Prostate gland (tissue), 2 donors: ENCODE results near the gene TTYH3. TPM values are rescaled to one million over a fixed set of nuclear protein-coding genes. Genes with fewer than 3 reads are reported as not detected.
"Not testable (repeated sequence)": the region's sequence is repeated elsewhere in the genome, so short reads cannot be mapped to it uniquely, and the experiment has no call there.

Source experiments
- DNase-seq: peaks from one replicate; pipeline ENCODE4 v3.0.0-alpha.2; 2019; ENCODE audit warnings: low spot score
- H3K27ac ChIP-seq, 2 donors: fragments of 200-600 bp; sonication (generic); 2 replicates each; pipeline ENCODE4 v1.5.1; 2017 to 2019
- H3K27me3 ChIP-seq: fragments of 200-600 bp; sonication (generic); replicated peaks from 2 replicates; pipeline ENCODE4 v1.5.1; 2019; ENCODE audit not compliant: insufficient read depth
- H3K36me3 ChIP-seq, 2 donors: fragments of 200-600 bp; sonication (generic); 1 replicate in 1 of 2; 2 replicates in 1 of 2; pipeline versions ENCODE4 v1.5.1 to v1.8.1; 2017 to 2019
- H3K4me1 ChIP-seq: fragments of 200-600 bp; sonication (generic); replicated peaks from 2 replicates; pipeline ENCODE4 v1.5.1; 2019
- H3K4me3 ChIP-seq, 2 donors: fragments of 200-600 bp; sonication (generic); 2 replicates each; pipeline ENCODE4 v1.5.1; 2017 to 2019
- H3K9me3 ChIP-seq: fragments of 200-600 bp; sonication (generic); 2 replicates; pipeline ENCODE4 v1.5.1; 2017
- CTCF ChIP-seq, 4 experiments: fragments of 200-600 bp in 2 of 4; fragments of 450-650 bp in 2 of 4; sonication (generic) in 2 of 4; IDR thresholded peaks; 1 replicate in 3 of 4; 2 replicates in 1 of 4; pipeline ENCODE4 v1.5.1; 2016 to 2019; ENCODE audit warnings: antibody characterized with exemption in 4 of 4, mild to moderate bottlenecking in 2 of 4, moderate library complexity in 2 of 4
- POLR2A ChIP-seq: fragments of 450-650 bp; IDR thresholded peaks from one replicate; pipeline ENCODE4 v1.6.1; 2016; ENCODE audit warnings: antibody characterized with exemption, mild to moderate bottlenecking
- POLR2AphosphoS5 ChIP-seq: sonication (generic); formaldehyde crosslinking; IDR thresholded peaks from one replicate; pipeline ENCODE4 v1.6.1; 2017; ENCODE audit warnings: antibody characterized with exemption
- WGBS: methylation state at CpG from one replicate; pipeline ENCODE4 v1.1.5; 2018; 5-methylcytosine and 5-hydroxymethylcytosine counted together
- intact Hi-C: fragments of 100-400 bp; cut with DNase I; formaldehyde crosslinking; loops from one replicate; pipeline ENCODE4 v1.14.2; 2022
- total RNA-seq, 2 donors: library from RNA; depleted of rRNA; stranded (reverse); fragments of >200 nt; gene quantifications; one replicate each; pipeline ENCODE4 v1.1.0, GENCODE V29; 2016

TTYH3 gene
- total RNA-seq, 2 donors from 2014 or later, result 30.1 to 76.2 TPM

GRCh38 chr7:2666588-2667250 is 34.9 kb downstream of the TTYH3 start:
- no peaks in the 10 kb centered on the region for H3K36me3 ChIP-seq
- H3K9me3 ChIP-seq, result no peaks in the 10 kb centered on the region
- H3K27ac ChIP-seq, result no peak overlapping the region

DNA sequence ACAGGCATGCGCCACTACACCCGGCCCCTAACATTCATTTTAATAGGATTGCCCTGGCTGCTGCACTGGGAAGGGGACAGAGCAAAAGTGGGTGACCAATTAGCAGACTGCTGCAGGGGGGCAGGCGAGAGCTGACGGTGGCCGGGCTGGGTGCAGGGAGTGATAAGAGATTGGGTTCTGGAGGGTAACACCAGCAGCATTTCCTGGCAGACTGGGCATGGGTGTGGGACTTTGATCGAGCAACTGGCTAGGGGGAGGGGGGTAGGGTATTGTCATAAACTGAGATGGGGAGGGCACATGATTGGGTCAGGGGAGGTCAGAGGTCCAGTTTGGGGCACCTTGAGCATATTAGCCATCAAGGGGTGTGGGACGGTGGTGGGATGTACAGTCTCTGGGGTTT is 36.1 kb downstream of the TTYH3 start:
- no peaks in the 10 kb centered on the region for H3K9me3 ChIP-seq
- no peak for DNase-seq
- H3K36me3 ChIP-seq, result no peaks in the 10 kb centered on the region
- no peaks in the 10 kb centered on the region for H3K4me1 ChIP-seq
- H3K27ac ChIP-seq, result no peak overlapping the region
- no peaks in the 10 kb centered on the region for H3K27me3 ChIP-seq
- TF ChIP-seq POLR2AphosphoS5 (no peak), CTCF (IDR thresholded peaks at IDR 0.05) (no peak), POLR2A (no peak)
- H3K4me3 ChIP-seq, result no peak overlapping the region
- WGBS, result 70% methylated on average over 7 of the region's 7 CpGs
- intact Hi-C loops, result no loop called here

More at GRCh38 chr7:2666588-2667250, 34.9 kb downstream of the TTYH3 start:
- DNase-seq, result no peak
- Histone ChIP-seq H3K4me3 (no peak overlapping the region), H3K4me1 (no peaks in the 10 kb centered on the region), H3K27me3 (no peaks in the 10 kb centered on the region)
- intact Hi-C loops, result no loop called here
- WGBS, result 66% methylated on average over 18 of the region's 18 CpGs
- TF ChIP-seq POLR2AphosphoS5, result no peak

DNA sequence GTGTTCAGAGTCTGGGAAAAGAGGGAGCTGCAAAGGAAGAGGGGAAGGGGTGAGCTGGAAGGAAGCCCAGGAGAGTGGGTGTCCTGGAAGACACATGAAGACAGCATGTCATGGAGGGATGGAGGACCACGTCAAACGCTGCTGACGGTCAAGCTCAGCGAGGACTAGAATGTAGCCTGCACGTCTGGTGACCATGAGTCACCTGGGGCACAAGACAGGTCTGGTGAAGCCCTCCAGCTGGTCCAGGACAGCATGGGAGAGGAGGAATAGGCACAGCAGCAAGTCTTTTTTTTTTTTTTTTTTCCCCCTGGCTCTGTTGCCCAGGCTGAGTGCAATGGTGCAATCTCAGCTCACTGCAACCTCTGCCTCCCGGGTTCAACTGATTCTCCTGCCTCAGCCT is 36.6 kb downstream of the TTYH3 start:
- 42% methylated on average over 6 of the region's 6 CpGs for WGBS
- intact Hi-C loops, result no loop called here
- no peaks in the 10 kb centered on the region for H3K9me3 ChIP-seq
- no peak for DNase-seq
- no peaks in the 10 kb centered on the region for H3K36me3 ChIP-seq
- H3K4me3 ChIP-seq, result no peak overlapping the region
- H3K27ac ChIP-seq, result no peak overlapping the region
- H3K27me3 ChIP-seq, result no peaks in the 10 kb centered on the region
- no peaks in the 10 kb centered on the region for H3K4me1 ChIP-seq
- TF ChIP-seq POLR2A, result no peak
- TF ChIP-seq POLR2AphosphoS5, result no peak
- TF ChIP-seq CTCF (IDR thresholded peaks at IDR 0.05), result no peak

- no peak overlapping the region for H3K27ac ChIP-seq
- H3K4me1 ChIP-seq, result no peaks in the 10 kb centered on the region
- H3K4me3 ChIP-seq, result no peak overlapping the region
- no peaks in the 10 kb centered on the region for H3K27me3 ChIP-seq
- H3K9me3 ChIP-seq, result no peaks in the 10 kb centered on the region
- DNase-seq, result no peak
- intact Hi-C loops, result no loop called here
- H3K36me3 ChIP-seq, result no peaks in the 10 kb centered on the region
- 83% methylated on average over 13 of the region's 13 CpGs for WGBS
- TF ChIP-seq CTCF (IDR thresholded peaks at IDR 0.05), result no peak
- no peak for TF ChIP-seq POLR2AphosphoS5
- TF ChIP-seq POLR2A, result no peak
Measured at GRCh38 chr7:2670171-2670570, 38.4 kb downstream of the TTYH3 start.

DNA sequence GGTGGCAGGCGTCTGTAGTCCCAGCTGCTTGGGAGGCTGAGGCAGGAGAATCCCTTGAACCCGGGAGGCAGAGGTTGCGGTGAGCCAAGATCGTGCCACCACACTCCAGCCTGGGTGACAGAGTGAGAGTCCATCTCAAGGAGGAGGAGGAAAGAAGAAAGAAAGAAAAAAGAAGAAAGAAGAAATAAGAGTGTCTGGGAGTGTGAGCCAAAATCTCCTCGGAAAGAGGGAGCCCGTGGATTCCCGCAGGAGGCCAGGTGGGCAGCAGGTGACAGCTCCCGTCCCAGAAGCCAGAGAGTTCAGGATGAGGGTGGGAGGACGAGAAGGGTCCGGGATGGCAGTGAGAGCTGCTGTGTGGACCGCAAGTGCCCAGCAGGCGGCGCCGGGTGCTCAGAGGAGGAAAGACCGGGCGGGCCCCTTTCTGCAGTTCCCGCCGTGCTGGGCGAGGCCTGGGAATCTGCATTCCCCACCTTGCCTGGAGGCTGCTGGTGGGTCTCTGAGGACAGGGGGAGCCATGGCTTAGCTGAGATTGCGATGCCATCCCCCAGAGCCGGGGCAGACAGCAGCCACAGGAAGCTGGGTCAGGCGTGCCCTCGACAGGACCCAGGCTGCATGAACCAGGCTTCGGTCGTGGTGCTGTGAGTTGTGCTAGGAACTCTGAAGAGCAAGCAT is 39.1 kb downstream of the TTYH3 start:
- TF ChIP-seq CTCF (IDR thresholded peaks at IDR 0.05) (peak; percentile 57 to 79 (median 64)), POLR2AphosphoS5 (no peak)
- Histone ChIP-seq H3K27me3 (no peaks in the 10 kb centered on the region), H3K4me1 (no peaks in the 10 kb centered on the region), H3K36me3 (no peaks in the 10 kb centered on the region), H3K9me3 (no peaks in the 10 kb centered on the region), H3K4me3 (no peak overlapping the region), H3K27ac (no peak overlapping the region)
- DNase-seq, result peak; percentile 42
- intact Hi-C loops, result no loop called here
- WGBS, result 30% methylated on average over 25 of the region's 25 CpGs

GRCh38 chr7:2673214-2673613 is 41.4 kb downstream of the TTYH3 start:
- DNase-seq, H3K36me3 ChIP-seq, intact Hi-C loops, H3K9me3 ChIP-seq, H3K27me3 ChIP-seq, H3K4me1 ChIP-seq, H3K27ac ChIP-seq, H3K4me3 ChIP-seq: not testable (repeated sequence)
- 76% methylated on average over 5 of the region's 6 CpGs for WGBS
